Activated B cell treated with CpG ODN at 0.5 μM for 24 hours (primary cell): Measurements from ENCODE around the gene B4GALT2. TPM values are rescaled to one million over a fixed set of nuclear protein-coding genes. Genes with fewer than 3 reads are reported as not detected.

ENCODE experiments used
- ATAC-seq: fragments of 200-7000 bp; cut with Tn5 transposase; one replicate; pipeline ENCODE4 v1.10.0; 2021; ENCODE audit warnings: low read depth, mild to moderate bottlenecking, moderate library complexity
- CTCF ChIA-PET: fragments of 350-600 bp; sonication (Branson Sonifier 250); formaldehyde crosslinking; loops from one replicate; lab custom pipeline; 2021; ENCODE audit warnings: antibody characterized with exemption; lab: Charles Lee
- POLR2A ChIA-PET: fragments of 350-600 bp; sonication (Branson Sonifier 250); formaldehyde crosslinking; loops from one replicate; lab custom pipeline; 2021; ENCODE audit warnings: antibody characterized with exemption; lab: Charles Lee
- DNase-seq: peaks from one replicate; pipeline ENCODE4 v3.0.0; 2022
- H3K27ac Mint-ChIP-seq: one replicate; pipeline ENCODE4 v1.8.0; 2020; ENCODE audit warnings: mixed read lengths
- H3K27me3 Mint-ChIP-seq: one replicate; pipeline ENCODE4 v1.8.0; 2021; ENCODE audit warnings: mixed read lengths
- H3K36me3 Mint-ChIP-seq: one replicate; pipeline ENCODE4 v1.8.0; 2021; ENCODE audit warnings: low read depth, mixed read lengths
- H3K4me1 Mint-ChIP-seq: one replicate; pipeline ENCODE4 v1.8.0; 2021; ENCODE audit warnings: mixed read lengths
- H3K4me3 Mint-ChIP-seq: one replicate; pipeline ENCODE4 v1.8.0; 2020; ENCODE audit warnings: mild to moderate bottlenecking, mixed read lengths
- H3K9me3 Mint-ChIP-seq: one replicate; pipeline ENCODE4 v1.8.0; 2020; ENCODE audit warnings: mixed read lengths
- intact Hi-C: fragments of 100-400 bp; cut with micrococcal nuclease; formaldehyde crosslinking; loops from one replicate; pipeline ENCODE4 v1.15.1; 2024
- total RNA-seq: library from RNA; stranded (reverse); gene quantifications from 2 replicates; pipeline ENCODE4 v1.2.3, GENCODE V29; 2022
- TF ChIP-seq, protein P1 (sequence below): fragments of 200-600 bp; IDR thresholded peaks from one replicate; pipeline ENCODE4 v1.8.0; 2022; ENCODE audit warnings: antibody characterized with exemption, mild to moderate bottlenecking

Gene B4GALT2
- total RNA-seq, 1 donor from 2014 or later: 8.1 TPM

DNA sequence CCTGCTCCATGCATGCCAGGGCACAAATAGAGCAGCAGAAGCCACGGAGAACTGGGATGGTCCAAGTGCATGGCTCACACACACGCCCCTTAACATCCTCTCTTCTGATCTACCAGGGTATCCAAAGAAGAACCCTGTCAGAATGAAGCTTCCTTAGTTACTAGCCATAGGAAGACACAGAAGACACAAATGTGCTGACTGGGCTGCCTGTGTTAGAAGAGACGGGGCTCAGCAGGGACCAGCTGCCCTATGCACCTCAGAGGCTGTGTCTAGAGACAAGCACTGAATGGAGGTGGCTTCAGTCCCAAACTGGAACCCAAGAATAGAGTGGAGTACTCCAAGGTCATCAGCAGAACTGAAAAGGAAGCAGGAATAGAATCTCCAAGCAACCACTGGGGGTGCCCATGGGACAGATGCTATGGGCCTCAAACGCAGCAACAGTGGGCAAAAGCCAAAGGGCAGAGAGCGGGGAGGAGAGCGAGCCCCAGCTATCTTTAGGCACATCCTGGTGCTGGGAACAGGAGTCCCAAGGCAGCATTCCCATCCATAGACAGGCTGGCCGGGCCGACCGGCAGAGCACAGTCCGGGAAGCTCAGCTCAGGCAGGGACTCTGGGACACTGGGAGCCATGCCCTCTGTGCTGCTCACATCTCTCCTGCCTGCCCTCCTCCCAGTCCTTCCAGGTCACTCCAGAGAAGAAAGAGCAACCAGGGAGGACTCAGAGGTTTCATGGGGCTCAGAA is 42.7 kb downstream of the B4GALT2 start:
- no peak for ATAC-seq
- H3K27ac Mint-ChIP-seq: no peak overlapping the region
- peaks cover 23% of the 10 kb centered on the region for H3K4me1 Mint-ChIP-seq
- CTCF ChIA-PET: interaction anchor here (1.3 to 2.7 kb wide), 2 partner anchors 15 kb away, joined by 5 to 7 read pairs; no protein-coding TSS in a partner anchor
- no peak overlapping the region for H3K4me3 Mint-ChIP-seq
- POLR2A ChIA-PET: no interaction called here
- no peaks in the 10 kb centered on the region for H3K27me3 Mint-ChIP-seq
- TF ChIP-seq, protein P1, sequence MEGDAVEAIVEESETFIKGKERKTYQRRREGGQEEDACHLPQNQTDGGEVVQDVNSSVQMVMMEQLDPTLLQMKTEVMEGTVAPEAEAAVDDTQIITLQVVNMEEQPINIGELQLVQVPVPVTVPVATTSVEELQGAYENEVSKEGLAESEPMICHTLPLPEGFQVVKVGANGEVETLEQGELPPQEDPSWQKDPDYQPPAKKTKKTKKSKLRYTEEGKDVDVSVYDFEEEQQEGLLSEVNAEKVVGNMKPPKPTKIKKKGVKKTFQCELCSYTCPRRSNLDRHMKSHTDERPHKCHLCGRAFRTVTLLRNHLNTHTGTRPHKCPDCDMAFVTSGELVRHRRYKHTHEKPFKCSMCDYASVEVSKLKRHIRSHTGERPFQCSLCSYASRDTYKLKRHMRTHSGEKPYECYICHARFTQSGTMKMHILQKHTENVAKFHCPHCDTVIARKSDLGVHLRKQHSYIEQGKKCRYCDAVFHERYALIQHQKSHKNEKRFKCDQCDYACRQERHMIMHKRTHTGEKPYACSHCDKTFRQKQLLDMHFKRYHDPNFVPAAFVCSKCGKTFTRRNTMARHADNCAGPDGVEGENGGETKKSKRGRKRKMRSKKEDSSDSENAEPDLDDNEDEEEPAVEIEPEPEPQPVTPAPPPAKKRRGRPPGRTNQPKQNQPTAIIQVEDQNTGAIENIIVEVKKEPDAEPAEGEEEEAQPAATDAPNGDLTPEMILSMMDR: no peak
- intact Hi-C loops: no loop called here
- H3K36me3 Mint-ChIP-seq: no peaks in the 10 kb centered on the region
- no peak for DNase-seq
- no peaks in the 10 kb centered on the region for H3K9me3 Mint-ChIP-seq

DNA sequence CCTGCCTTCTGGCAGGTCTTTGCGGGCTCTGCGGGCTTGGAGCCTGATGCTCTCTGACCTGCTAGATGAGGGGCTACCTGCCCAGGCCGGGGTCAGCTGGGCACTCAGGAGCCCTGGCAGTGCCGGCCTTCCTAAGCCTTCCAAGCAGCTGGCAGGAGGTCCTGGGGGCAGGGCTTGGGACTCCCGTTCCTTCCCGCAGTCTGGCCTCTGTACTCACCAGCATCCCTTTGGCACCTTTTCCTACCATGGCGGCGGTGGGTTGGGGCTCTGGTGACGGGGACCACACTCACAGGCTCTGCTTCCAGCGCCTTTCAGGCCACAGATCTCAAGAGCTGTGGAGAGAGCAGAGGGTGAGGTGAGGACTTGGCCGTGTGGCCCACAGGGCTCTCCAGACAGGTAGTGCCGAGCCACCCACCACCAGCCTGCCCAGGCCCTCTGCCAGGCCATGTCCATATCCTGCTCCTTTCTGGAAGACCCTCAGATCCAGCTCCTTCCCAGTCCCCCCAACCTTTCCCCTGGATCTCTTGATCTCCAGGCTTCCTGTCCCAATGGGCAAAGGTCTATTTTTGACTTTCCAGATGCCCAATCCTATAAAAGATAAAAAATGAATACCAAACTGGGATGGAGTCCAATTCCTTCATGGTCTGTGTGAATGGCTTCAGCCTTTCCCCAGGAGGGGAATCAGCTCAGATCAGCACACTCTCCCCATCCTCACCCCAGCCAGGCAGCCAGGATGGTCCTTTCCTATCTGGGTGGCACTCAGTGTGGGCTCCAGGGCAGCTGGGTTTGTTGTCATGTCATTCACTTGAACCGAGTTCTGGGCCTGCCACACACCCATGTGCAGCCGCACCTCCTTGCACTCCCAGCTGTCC is 45.3 kb downstream of the B4GALT2 start:
- peaks cover 31% of the 10 kb centered on the region for H3K4me1 Mint-ChIP-seq
- H3K9me3 Mint-ChIP-seq: no peaks in the 10 kb centered on the region
- intact Hi-C loops: no loop called here
- peak; percentile 9 for ATAC-seq
- TF ChIP-seq, protein P1: no peak
- ChIA-PET POLR2A (interaction anchor here (0.6 kb wide), 1 partner anchor 31 kb away, joined by 3 read pairs; no protein-coding TSS in a partner anchor), CTCF (interaction anchor here (1.0 to 1.4 kb wide), 2 partner anchors 12 to 19 kb away, joined by 3 to 4 read pairs; no protein-coding TSS in a partner anchor)
- H3K27ac Mint-ChIP-seq: peak overlapping the region; percentile 68
- DNase-seq: no peak
- H3K4me3 Mint-ChIP-seq: peak overlapping the region; percentile 52
- no peaks in the 10 kb centered on the region for H3K27me3 Mint-ChIP-seq
- no peaks in the 10 kb centered on the region for H3K36me3 Mint-ChIP-seq

DNA sequence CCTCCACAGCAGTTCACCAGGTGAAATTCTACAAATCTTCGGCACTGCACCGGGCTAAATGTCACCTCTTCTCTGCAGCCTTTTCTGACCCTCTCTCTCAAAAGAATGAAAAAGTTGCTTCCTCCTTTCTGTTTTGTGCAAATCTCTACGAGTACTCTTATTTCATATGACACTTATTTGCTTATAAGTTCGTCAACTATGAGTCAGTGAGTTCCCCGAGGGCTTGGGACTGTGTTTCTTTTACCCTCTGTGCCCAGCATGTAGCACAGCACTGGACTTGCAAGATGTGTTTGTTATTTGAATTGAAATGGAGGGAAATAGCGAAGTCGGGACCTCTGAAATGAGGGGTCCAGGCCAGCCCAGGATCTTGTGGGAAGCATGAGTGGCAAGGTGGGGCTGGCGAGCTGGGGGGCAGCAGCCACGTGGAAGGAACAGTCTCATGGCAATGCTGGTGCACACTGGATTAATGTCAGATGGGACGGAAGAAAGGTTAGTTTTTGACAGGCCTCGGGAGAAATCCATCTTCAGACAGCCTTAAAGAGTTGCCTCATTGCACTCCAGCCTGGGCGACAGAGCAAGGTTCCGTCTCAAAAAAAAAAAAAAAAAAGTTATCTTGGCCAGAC is 46.0 kb downstream of the B4GALT2 start:
- ChIA-PET CTCF (interaction anchor here (1.0 to 1.4 kb wide), 2 partner anchors 20 kb away, joined by 3 read pairs; no protein-coding TSS in a partner anchor), POLR2A (interaction anchor here (0.6 to 1.0 kb wide), 4 partner anchors 16 to 70 kb away, joined by 3 to 6 read pairs (median 4); no protein-coding TSS in a partner anchor)
- no peak for DNase-seq
- Mint-ChIP-seq H3K9me3 (no peaks in the 10 kb centered on the region), H3K27ac (peak overlapping the region; percentile 68), H3K36me3 (peaks cover 2% of the 10 kb centered on the region), H3K4me3 (peak overlapping the region; percentile 52), H3K27me3 (no peaks in the 10 kb centered on the region), H3K4me1 (peaks cover 38% of the 10 kb centered on the region)
- TF ChIP-seq, protein P1: no peak
- peak; percentile 30 for ATAC-seq
- intact Hi-C loops: no loop called here

DNA sequence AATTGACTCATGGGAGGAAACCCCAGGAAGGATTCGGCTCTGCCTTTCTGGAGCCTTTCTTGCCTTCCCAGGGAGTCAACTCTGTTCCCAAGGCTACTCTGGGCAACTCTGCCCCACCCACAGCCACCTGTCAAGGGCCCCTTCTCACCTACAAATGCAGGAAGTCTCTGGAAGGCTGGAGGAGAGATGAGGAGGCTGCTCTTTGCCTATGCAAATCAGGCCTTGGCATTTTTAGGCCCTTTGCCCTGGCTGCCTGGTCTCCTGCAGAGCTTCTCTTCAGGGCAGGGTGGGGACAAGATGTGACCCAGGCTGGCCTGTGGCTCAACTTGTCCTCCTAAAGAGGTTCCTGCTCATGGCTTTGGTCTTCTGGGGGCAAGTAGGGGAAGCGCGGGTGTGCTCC is 46.8 kb downstream of the B4GALT2 start:
- TF ChIP-seq, protein P1: no peak
- Mint-ChIP-seq H3K4me3 (peak overlapping the region; percentile 41), H3K27me3 (no peaks in the 10 kb centered on the region), H3K36me3 (peaks cover 2% of the 10 kb centered on the region), H3K9me3 (no peaks in the 10 kb centered on the region), H3K27ac (peak overlapping the region; percentile 81), H3K4me1 (peaks cover 38% of the 10 kb centered on the region)
- ChIA-PET CTCF (interaction anchor here (1.4 kb wide), 1 partner anchor 21 kb away, joined by 3 read pairs; no protein-coding TSS in a partner anchor), POLR2A (interaction anchor here (0.5 to 1.0 kb wide), 5 partner anchors 17 to 1571 kb away, joined by 4 to 6 read pairs (median 5); no protein-coding TSS in a partner anchor)
- ATAC-seq: no peak
- no peak for DNase-seq
- intact Hi-C loops: no loop called here
